Measurements from ENCODE around the gene SNX25.
"Not testable (repeated sequence)": the region's sequence is repeated elsewhere in the genome, so short reads cannot be mapped to it uniquely, and the experiment has no call there.

The SNX25 gene

GRCh38 chr4:185235119-185235842, 25.9 kb downstream of the SNX25 start:
- DNase-seq = no peak

DNA sequence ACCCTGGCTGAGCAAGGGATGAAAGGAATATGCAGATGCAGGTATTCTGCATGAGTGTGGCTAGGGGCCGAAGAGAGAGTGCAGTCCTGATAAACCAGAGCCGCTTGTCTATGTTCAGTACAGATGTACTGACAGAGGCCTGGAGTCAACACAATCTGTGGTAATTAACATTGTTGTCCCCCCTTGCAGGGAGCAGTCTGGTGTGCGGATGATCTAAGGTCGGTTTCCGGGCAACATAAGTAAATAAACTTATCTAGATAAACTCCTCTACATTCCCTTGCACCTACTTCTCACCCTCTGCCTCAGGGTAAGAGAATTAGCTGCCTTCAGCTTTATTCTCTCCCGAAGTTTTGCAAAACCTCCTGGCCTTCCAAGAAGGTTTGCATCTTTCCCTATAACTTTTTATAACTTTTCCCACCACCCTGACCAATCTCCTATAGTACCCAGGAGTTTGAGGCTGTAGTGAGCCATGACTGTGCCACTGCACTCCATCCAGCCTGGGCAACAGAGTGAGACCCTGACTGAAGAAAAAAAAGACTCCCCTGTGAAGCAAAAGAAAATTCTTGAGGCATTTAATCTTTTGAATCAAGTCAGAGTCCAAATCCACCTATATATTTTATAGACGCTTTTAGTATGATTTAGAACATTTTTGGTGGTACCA, 26.6 kb downstream of the SNX25 start:
- DNase-seq = no peak

- DNase-seq = no peak
Observed at GRCh38 chr4:185237175-185237574, 27.8 kb downstream of the SNX25 start.

DNA sequence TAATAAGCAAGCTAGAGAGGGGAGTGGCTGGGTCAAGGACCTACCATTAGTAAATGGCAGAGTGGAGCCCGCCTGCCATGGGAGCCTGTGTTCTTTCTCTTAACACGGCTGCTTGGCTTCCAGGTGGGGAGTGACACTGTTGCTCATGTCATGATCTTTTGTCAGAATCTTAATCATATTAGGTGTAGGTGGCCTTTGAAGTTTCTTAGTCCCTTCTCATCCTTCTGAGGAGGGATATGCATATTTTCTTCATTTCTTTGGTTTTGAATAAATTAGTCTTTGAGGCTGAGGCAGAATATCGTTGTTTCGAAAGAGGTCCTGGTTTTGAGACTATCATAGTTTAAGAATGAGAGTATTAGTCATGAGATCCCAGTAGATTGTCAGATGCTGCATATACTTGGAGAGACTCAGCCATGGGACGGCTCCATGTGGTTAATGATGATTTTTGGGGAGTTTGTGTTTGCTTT, 28.9 kb downstream of the SNX25 start:
- no peak for DNase-seq

DNA sequence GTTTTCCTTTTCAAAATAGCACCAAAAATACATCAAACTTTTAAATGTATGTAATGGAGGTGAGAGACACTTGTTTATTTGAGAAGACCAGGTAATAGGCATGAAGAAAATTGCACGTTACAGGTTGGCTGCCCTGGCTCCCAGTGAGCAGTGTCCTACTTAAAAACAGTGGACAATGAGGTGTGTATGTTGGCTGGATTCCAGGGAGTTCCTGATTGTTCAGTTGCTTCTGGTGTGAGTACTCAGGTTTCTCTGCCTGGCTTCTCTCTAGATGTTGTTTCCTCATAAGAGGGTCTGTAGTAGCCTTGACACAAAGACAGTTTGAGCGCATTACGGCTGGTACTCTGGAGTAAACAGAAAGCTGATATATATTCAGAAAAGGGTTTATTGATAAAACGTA, 29.4 kb downstream of the SNX25 start:
- DNase-seq = no peak

- DNase-seq = not testable (repeated sequence)
Observed at GRCh38 chr4:185240486-185240885, 31.1 kb downstream of the SNX25 start.

DNA sequence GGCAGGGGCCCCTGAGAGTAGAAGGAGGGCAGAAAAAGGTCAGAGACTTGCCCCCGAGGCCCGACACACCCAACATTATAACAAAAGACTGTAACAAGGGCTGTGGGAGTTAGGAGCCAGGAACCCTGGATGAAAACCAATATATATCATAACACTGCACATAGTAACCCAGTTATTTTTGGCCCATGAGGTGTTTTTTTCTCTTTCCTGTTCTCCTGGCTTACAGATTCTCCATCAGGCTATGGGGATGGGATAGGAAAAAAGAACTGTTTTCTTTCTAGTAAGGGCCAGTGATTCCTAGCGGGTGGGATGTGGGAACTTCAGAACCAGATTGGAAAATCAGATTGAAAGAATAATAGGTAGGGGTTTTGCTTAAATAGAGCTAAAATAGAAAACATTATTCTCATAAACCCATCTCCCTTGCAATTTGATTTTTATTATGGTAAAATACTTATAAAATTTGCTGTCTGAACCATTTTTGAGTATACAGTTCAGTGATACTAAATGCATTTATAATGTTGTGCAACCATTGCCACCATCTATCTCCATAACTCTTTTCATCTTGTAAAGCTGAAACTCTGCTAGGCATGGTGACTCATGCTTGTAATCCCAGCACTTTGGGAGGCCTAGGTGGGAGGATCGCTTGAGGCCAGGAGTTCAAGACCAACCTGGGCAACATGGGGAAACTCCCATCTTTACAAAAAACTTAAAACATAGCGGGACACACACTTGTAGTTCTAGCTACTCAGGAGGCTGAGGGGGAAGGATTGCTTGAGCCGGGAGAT, 33.5 kb downstream of the SNX25 start:
- DNase-seq = no peak

GRCh38 chr4:185243879-185244278, 34.5 kb downstream of the SNX25 start:
- DNase-seq = no peak

DNA sequence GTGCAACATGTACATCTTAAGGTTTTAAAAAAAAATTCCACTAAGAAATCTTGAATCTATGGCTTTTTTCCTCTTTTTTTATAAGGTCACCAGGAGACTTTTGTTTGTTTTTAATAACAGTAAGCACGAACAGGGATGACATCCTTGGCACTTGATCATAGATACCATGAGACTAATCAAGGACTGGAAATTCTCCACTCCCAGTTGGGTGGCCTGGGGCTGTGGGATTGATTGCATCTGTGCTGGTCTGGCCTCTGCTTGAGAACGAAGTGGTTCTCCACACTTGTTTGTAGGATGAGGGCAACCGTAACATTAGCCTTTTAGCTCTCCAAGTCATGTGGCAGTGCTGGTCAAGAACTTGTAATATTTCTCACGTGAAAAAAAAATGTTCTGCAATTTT, 35.4 kb downstream of the SNX25 start:
- no peak for DNase-seq

DNA sequence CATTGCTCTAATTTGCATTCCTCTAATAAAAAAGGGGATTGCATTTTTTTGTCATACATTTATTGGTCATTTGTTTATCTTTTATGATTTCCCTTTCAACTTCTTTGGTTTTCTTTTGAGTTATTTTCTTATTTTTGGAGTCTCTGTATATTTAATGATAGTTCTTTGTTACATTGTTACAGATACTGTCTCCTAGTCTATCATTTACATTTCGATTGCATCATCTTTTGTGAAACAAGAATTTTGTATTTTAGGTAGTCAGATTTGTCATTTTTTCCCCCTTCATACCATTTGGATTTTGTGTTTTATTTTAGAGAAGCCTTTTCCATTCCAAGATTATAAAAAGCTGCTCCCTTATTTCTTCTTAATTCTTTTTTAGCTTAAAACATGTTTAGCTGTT, 37.1 kb downstream of the SNX25 start:
- no peak for DNase-seq

GRCh38 chr4:185247151-185247550, 37.8 kb downstream of the SNX25 start:
- DNase-seq = no peak

GRCh38 chr4:185248393-185249039, 39.1 kb downstream of the SNX25 start:
- DNase-seq = no peak

DNA sequence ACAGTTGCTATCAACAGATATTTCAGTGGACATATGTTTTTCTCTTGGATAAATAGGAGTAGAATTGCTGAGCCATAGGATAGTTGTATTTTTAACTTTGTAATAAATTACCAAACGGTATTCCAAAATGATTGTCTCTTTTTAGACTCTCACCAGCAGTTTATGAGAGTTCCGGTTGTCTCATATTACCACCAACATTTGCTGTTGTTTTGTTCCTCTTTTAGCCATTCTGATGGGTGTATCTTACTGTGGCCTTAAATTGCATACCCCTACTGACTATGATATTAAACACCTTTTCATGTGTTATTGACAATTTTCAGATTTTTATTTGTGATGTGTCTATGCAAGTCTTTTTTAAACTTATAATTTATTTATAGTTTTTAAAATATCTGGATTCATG, 39.7 kb downstream of the SNX25 start:
- no peak for DNase-seq

GRCh38 chr4:185254434-185254833, 45.0 kb downstream of the SNX25 start:
- no peak for DNase-seq

DNA sequence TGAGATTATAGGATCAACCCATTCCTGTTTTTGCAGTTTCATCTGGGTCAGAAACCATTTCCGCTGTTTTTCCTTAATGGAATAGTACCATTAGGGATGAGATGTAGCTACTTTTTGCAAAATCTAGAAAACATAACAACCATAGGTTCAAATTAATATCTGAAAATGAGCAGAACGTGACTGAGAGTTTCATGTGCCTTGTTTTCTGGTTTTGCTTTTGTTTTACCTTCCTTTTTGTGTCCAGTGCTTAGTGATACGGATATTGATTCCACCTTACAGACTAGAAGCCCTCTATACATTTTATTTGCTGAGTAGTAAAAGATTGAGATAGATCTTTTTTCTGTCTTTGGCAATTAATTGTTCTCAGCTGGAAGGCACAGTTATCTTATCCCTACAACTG, 46.5 kb downstream of the SNX25 start:
- no peak for DNase-seq

DNA sequence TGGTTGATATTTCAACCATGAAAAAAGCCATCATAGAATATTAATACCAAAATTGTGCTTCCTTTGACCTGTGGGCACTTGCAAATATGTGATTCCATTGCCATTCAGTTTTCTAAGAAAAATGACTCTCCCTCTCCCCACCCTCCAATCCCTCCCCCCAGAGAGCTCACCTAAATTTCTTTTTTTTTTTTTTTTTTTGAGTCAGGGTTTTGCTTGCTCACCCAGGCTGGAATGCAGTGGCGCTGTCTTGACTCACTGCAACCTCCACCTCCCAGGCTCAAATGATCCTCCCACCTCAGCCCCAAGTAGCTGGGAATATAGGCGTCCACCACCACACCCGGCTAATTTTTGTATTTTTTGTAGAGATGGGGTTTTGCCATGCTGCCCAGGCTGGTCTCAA, 47.0 kb downstream of the SNX25 start:
- no peak for DNase-seq

DNA sequence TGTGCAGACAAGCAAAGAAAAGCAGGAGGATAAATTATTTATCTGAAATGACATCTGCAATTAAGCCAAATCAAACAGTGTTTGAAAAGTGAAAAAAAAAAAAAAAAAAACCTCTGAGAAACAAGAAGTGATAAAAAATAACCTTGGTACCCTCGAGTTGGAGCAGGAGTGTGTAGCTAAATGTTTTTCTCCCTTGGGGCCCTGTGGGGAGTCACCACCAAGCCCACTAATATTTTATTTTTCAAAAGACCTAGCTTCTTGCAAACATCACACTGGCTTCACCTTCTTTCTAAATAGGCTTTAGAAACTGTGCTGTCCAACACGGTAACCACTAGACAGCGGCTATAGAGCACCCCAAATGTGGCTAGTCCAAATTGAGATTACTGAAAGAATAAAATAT, 47.7 kb downstream of the SNX25 start:
- DNase-seq = no peak

DNA sequence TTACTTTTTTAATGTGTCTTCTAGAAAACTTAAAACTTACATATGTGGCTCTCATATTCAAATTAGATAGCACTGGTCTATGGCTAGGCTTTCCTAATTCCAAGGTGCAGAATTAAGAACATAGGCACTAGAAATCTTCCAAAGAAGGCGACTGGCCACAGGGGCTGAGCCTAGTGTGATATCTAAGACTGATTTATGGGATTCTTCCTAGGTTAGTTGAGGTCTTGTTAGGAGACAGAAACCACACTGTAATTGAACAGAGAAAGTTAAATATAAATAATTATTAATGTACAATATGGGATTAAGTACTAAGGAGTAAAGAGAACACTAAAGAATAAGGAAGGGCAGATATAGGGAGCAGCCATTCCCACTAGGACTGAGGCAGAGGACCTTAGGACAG, 48.3 kb downstream of the SNX25 start:
- DNase-seq = no peak

GRCh38 chr4:185258741-185259140, 49.3 kb downstream of the SNX25 start:
- not testable (repeated sequence) for DNase-seq

DNA sequence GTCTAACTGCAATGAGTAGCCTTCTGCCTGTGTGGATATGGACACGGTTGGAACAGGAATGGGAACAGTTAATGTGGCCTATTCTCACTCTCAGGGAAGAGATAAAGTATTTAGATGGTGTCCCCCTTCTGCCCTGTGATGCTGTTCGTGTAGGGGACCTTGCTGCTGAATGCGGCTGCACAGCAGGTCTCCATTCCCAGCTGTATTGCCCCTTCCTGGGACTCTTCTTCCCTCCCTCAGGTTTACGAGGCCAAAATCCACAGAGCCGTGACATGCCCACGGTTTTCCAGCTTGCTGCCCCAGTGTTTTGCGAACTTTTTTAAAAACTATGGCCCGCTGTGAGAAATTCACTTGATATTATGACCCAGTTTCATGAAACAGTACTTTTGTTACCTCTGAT, 50.3 kb downstream of the SNX25 start:
- no peak for DNase-seq

- DNase-seq = no peak
Observed at GRCh38 chr4:185261946-185262345, 52.5 kb downstream of the SNX25 start.

GRCh38 chr4:185263419-185263818, 54.0 kb downstream of the SNX25 start:
- no peak for DNase-seq

GRCh38 chr4:185265942-185266341, 56.5 kb downstream of the SNX25 start:
- no peak for DNase-seq
